ENCODE data around the gene PCGF1. TPM values are rescaled to one million over a fixed set of nuclear protein-coding genes. Genes with fewer than 3 reads are reported as not detected.

PCGF1 gene
- total and polyA plus RNA-seq, 8 donors = 1.9 to 49.6 (median 14.7) TPM

GRCh38 chr2:74548285-74548899, 40.9 kb upstream of the PCGF1 start:
- Histone ChIP-seq H3K36me3 (no peaks in the 10 kb centered on the region), H3K4me3 (peak overlapping the region; percentile 47 to 63 (median 59)), H3K4me1 (peaks cover 14 to 35% (median 22%) of the 10 kb centered on the region in 4 donors), H3K27me3 (peaks cover 0 to 5% (median 0%) of the 10 kb centered on the region in 3 donors), H3K9me3 (no peaks in the 10 kb centered on the region), H3K27ac (peak overlapping the region; percentile 71 to 80 (median 76))
- no peak for DNase-seq
- TF ChIP-seq POLR2AphosphoS5 (IDR thresholded peaks at IDR 0.05) = no peak
- intact Hi-C loops (cut with DNase I; ENCODE audit: low total_unique reads) = no loop called here
- 18 to 35% (median 25%) methylated on average over 14 to 26 of the region's 26 CpGs for WGBS, 5 donors

DNA sequence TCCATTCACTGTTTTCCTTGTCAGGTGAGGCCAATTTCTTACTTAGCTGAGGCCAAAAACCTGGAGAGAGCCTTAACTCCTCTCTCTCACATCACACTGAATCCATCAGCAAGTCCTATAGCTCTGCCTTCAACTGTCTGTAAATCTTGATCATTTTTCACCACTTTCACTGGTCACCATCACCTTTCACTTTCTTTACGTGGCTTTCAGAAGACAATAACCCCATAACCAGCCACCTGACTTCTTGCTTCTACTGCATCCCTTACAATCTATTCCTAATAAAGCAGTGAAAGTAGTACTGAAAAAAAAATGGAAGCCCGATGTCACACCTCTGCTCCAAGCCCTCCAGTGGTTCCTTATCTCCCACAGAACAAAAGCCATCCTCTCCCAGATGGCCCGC, 38.5 kb upstream of the PCGF1 start:
- Histone ChIP-seq H3K4me1 (peaks cover 12 to 21% (median 16%) of the 10 kb centered on the region in 4 donors), H3K36me3 (no peaks in the 10 kb centered on the region), H3K9me3 (no peaks in the 10 kb centered on the region), H3K27me3 (peaks cover 0 to 5% (median 0%) of the 10 kb centered on the region in 3 donors), H3K4me3 (no peak overlapping the region), H3K27ac (no peak overlapping the region)
- DNase-seq = no peak
- WGBS, 5 donors = 70 to 81% (median 74%) methylated on average over 3 of the region's 3 CpGs
- TF ChIP-seq EP300 (IDR thresholded peaks at IDR 0.05) (no peak), POLR2A (IDR thresholded peaks at IDR 0.05) (no peak), POLR2AphosphoS5 (IDR thresholded peaks at IDR 0.05) (no peak)
- TF ChIP-seq, protein P1, sequence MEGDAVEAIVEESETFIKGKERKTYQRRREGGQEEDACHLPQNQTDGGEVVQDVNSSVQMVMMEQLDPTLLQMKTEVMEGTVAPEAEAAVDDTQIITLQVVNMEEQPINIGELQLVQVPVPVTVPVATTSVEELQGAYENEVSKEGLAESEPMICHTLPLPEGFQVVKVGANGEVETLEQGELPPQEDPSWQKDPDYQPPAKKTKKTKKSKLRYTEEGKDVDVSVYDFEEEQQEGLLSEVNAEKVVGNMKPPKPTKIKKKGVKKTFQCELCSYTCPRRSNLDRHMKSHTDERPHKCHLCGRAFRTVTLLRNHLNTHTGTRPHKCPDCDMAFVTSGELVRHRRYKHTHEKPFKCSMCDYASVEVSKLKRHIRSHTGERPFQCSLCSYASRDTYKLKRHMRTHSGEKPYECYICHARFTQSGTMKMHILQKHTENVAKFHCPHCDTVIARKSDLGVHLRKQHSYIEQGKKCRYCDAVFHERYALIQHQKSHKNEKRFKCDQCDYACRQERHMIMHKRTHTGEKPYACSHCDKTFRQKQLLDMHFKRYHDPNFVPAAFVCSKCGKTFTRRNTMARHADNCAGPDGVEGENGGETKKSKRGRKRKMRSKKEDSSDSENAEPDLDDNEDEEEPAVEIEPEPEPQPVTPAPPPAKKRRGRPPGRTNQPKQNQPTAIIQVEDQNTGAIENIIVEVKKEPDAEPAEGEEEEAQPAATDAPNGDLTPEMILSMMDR (IDR thresholded peaks at IDR 0.05) = no peak
- intact Hi-C loops (cut with DNase I; ENCODE audit: low total_unique reads) = no loop called here

DNA sequence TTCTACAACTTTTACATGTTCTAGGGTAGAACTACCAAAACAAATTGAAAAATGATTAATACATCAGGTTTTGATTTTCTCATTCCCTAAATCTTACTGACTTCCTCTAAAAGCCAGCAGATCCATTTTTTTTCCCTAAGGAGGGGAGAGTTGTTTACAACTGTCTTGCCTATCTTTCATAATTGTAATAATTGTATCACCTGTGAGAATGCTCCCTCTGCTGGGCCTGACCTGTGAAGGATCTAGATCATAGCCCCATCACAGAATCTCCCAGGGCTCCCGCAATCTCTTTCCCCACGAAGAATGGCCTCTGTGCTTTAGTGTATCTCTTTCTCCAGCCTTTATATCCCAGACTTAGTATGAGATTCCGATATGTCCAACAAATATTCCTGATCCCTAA, 37.1 kb upstream of the PCGF1 start:
- DNase-seq = no peak
- H3K27ac ChIP-seq = no peak overlapping the region
- no peaks in the 10 kb centered on the region for H3K36me3 ChIP-seq
- TF ChIP-seq EP300 (IDR thresholded peaks at IDR 0.05) (no peak), POLR2A (IDR thresholded peaks at IDR 0.05) (no peak), POLR2AphosphoS5 (IDR thresholded peaks at IDR 0.05) (no peak)
- TF ChIP-seq, protein P1 (IDR thresholded peaks at IDR 0.05) = no peak
- no peaks in the 10 kb centered on the region for H3K9me3 ChIP-seq
- H3K4me1 ChIP-seq = peaks cover 9 to 15% (median 13%) of the 10 kb centered on the region in 4 donors
- intact Hi-C loops (cut with DNase I; ENCODE audit: low total_unique reads) = no loop called here
- 81 to 93% (median 89%) methylated on average over 3 of the region's 3 CpGs for WGBS, 5 donors
- no peak overlapping the region for H3K4me3 ChIP-seq
- peaks cover 0 to 5% (median 0%) of the 10 kb centered on the region in 3 donors for H3K27me3 ChIP-seq

GRCh38 chr2:74542978-74543377, 35.5 kb upstream of the PCGF1 start:
- Histone ChIP-seq H3K4me1 (no peaks in the 10 kb centered on the region), H3K27ac (no peak overlapping the region), H3K9me3 (no peaks in the 10 kb centered on the region), H3K27me3 (no peaks in the 10 kb centered on the region), H3K4me3 (no peak overlapping the region), H3K36me3 (no peaks in the 10 kb centered on the region)
- DNase-seq = no peak
- TF ChIP-seq EP300 (IDR thresholded peaks at IDR 0.05) = no peak
- TF ChIP-seq POLR2AphosphoS5 (IDR thresholded peaks at IDR 0.05) = no peak
- TF ChIP-seq, protein P1 (IDR thresholded peaks at IDR 0.05) = no peak
- TF ChIP-seq POLR2A (IDR thresholded peaks at IDR 0.05) = no peak
- intact Hi-C loops (cut with DNase I; ENCODE audit: low total_unique reads) = no loop called here
- WGBS, 5 donors = 88 to 97% (median 91%) methylated on average over 1 of the region's 1 CpG

DNA sequence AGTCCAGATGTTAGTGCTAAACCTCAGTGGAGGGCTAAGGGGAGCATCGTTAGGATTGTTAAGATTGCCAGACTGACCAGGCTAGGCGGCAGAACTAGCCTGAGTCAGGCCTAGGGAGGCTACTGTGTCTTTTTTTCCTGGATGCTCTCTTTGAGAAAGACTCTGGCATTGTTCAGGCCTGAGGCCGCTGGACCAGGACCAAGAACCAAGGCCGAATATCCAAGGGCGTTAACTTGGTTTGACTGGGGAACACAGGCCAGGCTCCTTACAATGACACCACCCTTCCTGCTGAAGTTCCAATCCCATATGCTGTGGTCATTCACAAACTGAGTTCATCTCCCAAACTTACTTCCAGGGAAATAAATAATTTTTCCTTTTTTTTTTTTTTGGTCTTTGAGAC, 32.8 kb upstream of the PCGF1 start:
- TF ChIP-seq POLR2A (IDR thresholded peaks at IDR 0.05) (no peak), EP300 (IDR thresholded peaks at IDR 0.05) (no peak), POLR2AphosphoS5 (IDR thresholded peaks at IDR 0.05) (no peak)
- TF ChIP-seq, protein P1 (IDR thresholded peaks at IDR 0.05) = no peak
- Histone ChIP-seq H3K36me3 (no peaks in the 10 kb centered on the region), H3K27ac (peak overlapping the region in 1 of 5 donors; percentile 26), H3K4me1 (no peaks in the 10 kb centered on the region), H3K4me3 (no peak overlapping the region), H3K9me3 (no peaks in the 10 kb centered on the region), H3K27me3 (no peaks in the 10 kb centered on the region)
- intact Hi-C loops (cut with DNase I; ENCODE audit: low total_unique reads) = no loop called here
- DNase-seq = no peak
- WGBS, 5 donors = 74 to 90% (median 84%) methylated on average over 5 of the region's 5 CpGs
